Kidney (tissue), 14 donors: Measurements from ENCODE around the gene IL25. TPM values are rescaled to one million over a fixed set of nuclear protein-coding genes. Genes with fewer than 3 reads are reported as not detected.

ENCODE experiments used
- DNase-seq, 5 donors: peaks; one replicate each; pipeline ENCODE4 v3.0.0-alpha.2; 2013 to 2020
- FAIRE-seq: peaks from 2 replicates; lab custom pipeline; 2012; peaks lifted over from hg19 to GRCh38; lab: Jason Lieb, UNC
- H3K27ac ChIP-seq, 2 donors: one replicate each; pipeline ENCODE4 v1.7.0; 2013; ENCODE audit warnings: low read depth in 2 of 2, low read length in 2 of 2, inconsistent platforms in 1 of 2
- H3K27me3 ChIP-seq: one replicate; pipeline ENCODE4 v1.7.1; 2013; ENCODE audit warnings: low read length, inconsistent platforms; ENCODE audit not compliant: control insufficient read depth, insufficient read depth
- H3K36me3 ChIP-seq, 3 donors: one replicate each; pipeline versions ENCODE4 v1.7.0 to v1.7.1; 2013; ENCODE audit warnings: low read length in 3 of 3, control low read depth in 1 of 3, inconsistent platforms in 1 of 3; ENCODE audit not compliant: insufficient read depth in 3 of 3, control insufficient read depth in 2 of 3
- H3K4me1 ChIP-seq, 3 donors: one replicate each; pipeline versions ENCODE4 v1.7.0 to v1.7.1; 2013; ENCODE audit warnings: low read length in 3 of 3, inconsistent platforms in 1 of 3, low read depth in 1 of 3; ENCODE audit not compliant: control insufficient read depth in 2 of 3, insufficient read depth in 2 of 3
- H3K4me3 ChIP-seq, 3 donors: one replicate each; pipeline versions ENCODE4 v1.7.0 to v1.8.1; 2013; ENCODE audit warnings: low read length in 3 of 3, control low read depth in 1 of 3, inconsistent platforms in 1 of 3
- H3K9ac ChIP-seq, 3 donors: one replicate each; pipeline versions ENCODE4 v1.7.0 to v1.7.1; 2013; ENCODE audit warnings: low read length in 3 of 3, control low read depth in 1 of 3, inconsistent platforms in 1 of 3
- H3K9me3 ChIP-seq, 3 donors: one replicate each; pipeline versions ENCODE4 v1.7.0 to v1.7.1; 2013; ENCODE audit warnings: low read length in 3 of 3, control low read depth in 1 of 3, inconsistent platforms in 1 of 3; ENCODE audit not compliant: control insufficient read depth in 2 of 3, insufficient read depth in 1 of 3
- CTCF ChIP-seq: IDR thresholded peaks from 3 replicates; pipeline ENCODE4 v1.5.1; 2012; ENCODE audit warnings: mild to moderate bottlenecking, moderate library complexity, borderline replicate concordance; ENCODE audit not compliant: insufficient read depth; ENCODE audit errors: extremely low read depth
- intact Hi-C: fragments of 100-400 bp; cut with DNase I; formaldehyde crosslinking; loops from one replicate; pipeline ENCODE4 v1.11.1; 2022
- polyA plus RNA-seq: library from polyadenylated mRNA; stranded (reverse); fragments of 350-450 nt; fragmentation: Illumina TruSeq; extraction: RNeasy Lipid Tissue Mini Kit (QIAGEN cat#74804); gene quantifications from one replicate; pipeline ENCODE4 v1.2.3, GENCODE V29; 2014; ENCODE audit warnings: low read depth, low replicate concordance; ENCODE audit not compliant: insufficient read depth
- total RNA-seq: library from RNA; stranded (reverse); fragmentation: NEBNext Ultra II Directional; extraction: Animal tissue kit (Norgen Biotek cat#: 25700); gene quantifications from one replicate; pipeline ENCODE4 v1.2.1, GENCODE V29; 2021
- donor health status: control.
- donor health status: control.
- donor health status: control.
- donor health status: control.
- donor health status: control.
- donor health status: DM: yes; HTN: yes; CAD: no.
- donor health status: Normal renal cell carcinoma (clear cell type).

IL25 gene
- total and polyA plus RNA-seq, 2 donors from 2014 or later, result not detected

- Histone ChIP-seq H3K9me3 (no peaks in the 10 kb centered on the region), H3K27ac (no peak overlapping the region), H3K4me3 (no peak overlapping the region), H3K27me3 (no peaks in the 10 kb centered on the region), H3K4me1 (no peaks in the 10 kb centered on the region), H3K9ac (no peak overlapping the region), H3K36me3 (no peaks in the 10 kb centered on the region)
- DNase-seq (peak in 1 of 5 donors; percentile 24), FAIRE-seq (no peak)
- intact Hi-C loops, result no loop called here
- no peak for TF ChIP-seq CTCF
These were observed 29.9 kb downstream of the IL25 start for GRCh38 chr14:23402296-23403138.

- no peaks in the 10 kb centered on the region for H3K27me3 ChIP-seq
- H3K4me1 ChIP-seq, result no peaks in the 10 kb centered on the region
- intact Hi-C loops, result no loop called here
- no peaks in the 10 kb centered on the region for H3K9me3 ChIP-seq
- H3K36me3 ChIP-seq, result no peaks in the 10 kb centered on the region
- FAIRE-seq (no peak), DNase-seq (no peak)
- TF ChIP-seq CTCF, result no peak
- H3K9ac ChIP-seq, result no peak overlapping the region
- no peak overlapping the region for H3K27ac ChIP-seq
- no peak overlapping the region for H3K4me3 ChIP-seq
These were observed 30.5 kb downstream of the IL25 start for GRCh38 chr14:23403139-23403438.

GRCh38 chr14:23403908-23404307 is 31.3 kb downstream of the IL25 start:
- Histone ChIP-seq H3K27ac (no peak overlapping the region), H3K4me1 (no peaks in the 10 kb centered on the region), H3K36me3 (no peaks in the 10 kb centered on the region), H3K27me3 (no peaks in the 10 kb centered on the region), H3K9ac (no peak overlapping the region), H3K9me3 (no peaks in the 10 kb centered on the region), H3K4me3 (no peak overlapping the region)
- intact Hi-C loops, result no loop called here
- TF ChIP-seq CTCF, result no peak
- FAIRE-seq, result no peak
- no peak for DNase-seq
